AG04449 (cell line): ENCODE data around the gene DIAPH2.

ENCODE experiments used
- CTCF ChIA-PET: fragments of 350-600 bp; formaldehyde crosslinking; extraction: SDS; loops from one replicate; lab custom pipeline; 2021; ENCODE audit warnings: antibody characterized with exemption; lab: Yijun Ruan, JAX
- POLR2A ChIA-PET: fragments of 400-600, 350-600 bp; formaldehyde crosslinking; extraction: SDS; loops from one replicate; lab custom pipeline; 2020; ENCODE audit warnings: antibody characterized with exemption, inconsistent platforms; lab: Yijun Ruan, JAX
- DNase-seq: peaks from one replicate; pipeline ENCODE4 v3.0.0-alpha.2; 2010; ENCODE audit warnings: low read depth, low spot score
- H3K4me3 ChIP-seq: 2 replicates; pipeline ENCODE4 v1.5.1; 2011; ENCODE audit warnings: low read depth, mild to moderate bottlenecking, control low read depth, low read length
- TF ChIP-seq, protein P1 (sequence below): IDR thresholded peaks from one replicate; pipeline ENCODE4 v1.5.1; 2011; ENCODE audit warnings: mild to moderate bottlenecking, moderate library complexity, low read length, control low read depth, inconsistent platforms; ENCODE audit not compliant: insufficient read depth; ENCODE audit errors: missing control alignments

The DIAPH2 gene

DNA sequence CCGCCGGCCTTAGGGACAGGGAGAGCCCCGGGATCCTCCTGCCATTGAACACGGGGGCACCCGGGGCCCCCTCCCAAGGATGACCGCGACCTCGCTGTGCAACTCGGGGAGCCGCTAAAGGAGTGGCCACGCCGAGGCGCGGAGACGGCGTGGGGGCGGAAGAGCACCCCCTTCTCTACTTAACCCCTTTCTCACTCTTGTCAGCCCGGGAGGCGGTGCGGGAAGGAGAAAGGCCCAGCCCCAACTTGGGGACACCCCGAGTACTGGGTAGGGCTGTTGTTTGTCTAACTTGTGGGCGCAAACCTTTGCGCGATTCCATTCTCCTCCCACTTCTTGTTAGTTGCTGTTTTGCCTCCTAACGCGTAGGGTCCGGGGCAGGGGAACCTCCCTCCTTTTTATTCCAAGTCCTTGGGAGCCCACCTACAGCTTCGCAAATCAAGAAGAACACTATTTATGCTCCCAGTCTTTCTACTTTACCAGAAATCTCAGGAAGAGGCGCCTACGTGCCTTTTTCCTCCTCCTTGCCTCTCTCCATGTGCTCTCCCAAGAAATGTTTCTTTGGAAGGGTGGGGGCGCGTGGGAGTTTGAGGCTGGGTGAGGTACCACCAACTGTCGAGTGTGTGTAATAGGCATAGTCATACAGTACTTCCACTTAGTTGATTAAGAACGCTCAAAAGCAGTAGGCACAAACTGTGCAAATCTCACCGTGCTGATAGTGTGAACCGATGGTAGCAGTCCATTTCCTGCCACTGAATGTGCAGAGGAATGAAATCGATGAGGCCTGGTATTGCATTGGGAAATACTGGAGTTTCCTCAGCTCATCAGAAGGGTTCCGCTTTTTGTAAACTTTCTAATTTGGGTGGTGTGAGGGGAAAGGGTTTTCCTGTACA is 813 bp downstream of the DIAPH2 start:
- ChIA-PET CTCF (no interaction called here), POLR2A (no interaction called here)
- H3K4me3 ChIP-seq: peak overlapping the region; percentile 65
- TF ChIP-seq, protein P1, sequence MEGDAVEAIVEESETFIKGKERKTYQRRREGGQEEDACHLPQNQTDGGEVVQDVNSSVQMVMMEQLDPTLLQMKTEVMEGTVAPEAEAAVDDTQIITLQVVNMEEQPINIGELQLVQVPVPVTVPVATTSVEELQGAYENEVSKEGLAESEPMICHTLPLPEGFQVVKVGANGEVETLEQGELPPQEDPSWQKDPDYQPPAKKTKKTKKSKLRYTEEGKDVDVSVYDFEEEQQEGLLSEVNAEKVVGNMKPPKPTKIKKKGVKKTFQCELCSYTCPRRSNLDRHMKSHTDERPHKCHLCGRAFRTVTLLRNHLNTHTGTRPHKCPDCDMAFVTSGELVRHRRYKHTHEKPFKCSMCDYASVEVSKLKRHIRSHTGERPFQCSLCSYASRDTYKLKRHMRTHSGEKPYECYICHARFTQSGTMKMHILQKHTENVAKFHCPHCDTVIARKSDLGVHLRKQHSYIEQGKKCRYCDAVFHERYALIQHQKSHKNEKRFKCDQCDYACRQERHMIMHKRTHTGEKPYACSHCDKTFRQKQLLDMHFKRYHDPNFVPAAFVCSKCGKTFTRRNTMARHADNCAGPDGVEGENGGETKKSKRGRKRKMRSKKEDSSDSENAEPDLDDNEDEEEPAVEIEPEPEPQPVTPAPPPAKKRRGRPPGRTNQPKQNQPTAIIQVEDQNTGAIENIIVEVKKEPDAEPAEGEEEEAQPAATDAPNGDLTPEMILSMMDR: no peak
- DNase-seq: no peak

DNA sequence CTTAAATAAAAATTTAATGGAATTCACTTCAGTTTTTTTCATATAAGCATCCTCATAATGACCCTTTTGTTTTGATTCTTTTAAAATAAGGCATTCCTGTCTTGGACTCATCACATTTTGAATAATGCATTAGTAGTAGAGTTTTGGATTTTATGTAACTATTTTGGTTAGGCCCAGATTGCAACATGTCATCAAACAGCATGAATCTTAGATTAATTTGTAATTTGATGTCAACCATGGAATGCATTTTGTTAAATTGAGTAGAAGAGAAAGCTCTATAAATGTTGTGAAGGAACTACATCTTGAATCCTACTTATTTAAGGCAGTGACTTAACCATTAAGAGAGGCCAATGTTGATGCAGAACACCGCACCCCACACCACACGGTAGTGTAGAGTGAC is 3.1 kb downstream of the DIAPH2 start:
- ChIA-PET POLR2A (no interaction called here), CTCF (no interaction called here)
- TF ChIP-seq, protein P1: no peak
- H3K4me3 ChIP-seq: no peak overlapping the region
- no peak for DNase-seq

DNA sequence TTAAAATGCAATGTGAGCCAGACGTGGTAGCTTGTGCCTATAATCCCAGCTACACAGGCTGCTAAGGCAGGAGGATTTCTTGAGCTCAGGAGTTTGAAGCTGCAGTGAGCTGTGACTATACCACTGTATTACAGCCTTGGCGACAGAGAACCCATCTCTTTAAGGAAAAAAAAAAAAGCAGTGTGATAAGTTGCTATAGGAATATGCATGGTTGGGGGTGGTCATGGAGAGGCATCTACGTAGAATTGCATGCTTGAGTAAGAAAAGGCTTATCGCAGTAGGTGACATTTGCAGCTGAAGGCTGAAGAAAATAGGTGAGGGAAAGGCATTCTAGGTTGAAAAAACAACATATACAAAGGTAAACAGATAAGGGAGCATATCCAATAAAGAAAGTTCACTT is 4.1 kb downstream of the DIAPH2 start:
- POLR2A ChIA-PET: no interaction called here
- H3K4me3 ChIP-seq: no peak overlapping the region
- no peak for DNase-seq
- TF ChIP-seq, protein P1: no peak
- CTCF ChIA-PET: no interaction called here

DNA sequence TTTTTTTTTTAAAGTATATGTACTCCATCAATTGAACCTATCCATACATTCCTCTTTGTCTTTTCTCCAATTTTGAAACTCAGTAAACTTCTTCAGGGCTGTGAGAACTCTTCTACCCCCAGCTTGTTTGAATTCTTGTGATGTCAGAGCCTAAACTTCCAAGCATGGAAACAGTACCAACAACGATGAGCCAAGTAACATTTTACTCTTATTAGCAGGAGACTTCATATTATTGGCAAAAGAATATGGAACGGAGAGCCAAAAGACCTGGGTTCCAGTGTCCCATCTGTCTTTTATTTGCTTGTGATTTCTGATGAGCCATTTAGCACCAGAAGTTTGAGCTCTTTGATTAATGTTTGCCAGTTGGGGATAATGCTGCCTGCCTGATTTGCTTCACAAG is 5.3 kb downstream of the DIAPH2 start:
- POLR2A ChIA-PET: no interaction called here
- peak; percentile 9 for DNase-seq
- TF ChIP-seq, protein P1: no peak
- CTCF ChIA-PET: no interaction called here
- H3K4me3 ChIP-seq: no peak overlapping the region

DNA sequence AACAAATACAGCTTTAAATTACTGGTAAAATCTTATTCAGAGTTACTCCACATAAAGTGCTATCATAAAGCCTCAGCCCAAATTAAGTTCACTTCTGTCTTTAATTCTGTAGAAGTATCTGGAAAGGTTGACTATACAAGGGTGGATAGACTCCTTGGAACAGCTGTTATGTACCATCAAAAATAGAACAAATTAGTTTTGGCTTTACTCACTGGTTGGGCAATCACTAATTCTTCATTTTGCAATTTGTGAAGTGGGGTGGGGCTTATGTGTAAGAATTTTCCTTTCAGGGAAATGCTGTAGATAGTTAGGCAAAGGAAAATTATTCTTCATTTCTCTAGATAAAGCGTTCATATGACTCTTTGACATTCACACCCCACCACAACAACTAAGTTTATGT is 7.8 kb downstream of the DIAPH2 start:
- DNase-seq: no peak
- CTCF ChIA-PET: no interaction called here
- TF ChIP-seq, protein P1: no peak
- no peak overlapping the region for H3K4me3 ChIP-seq
- POLR2A ChIA-PET: no interaction called here

DNA sequence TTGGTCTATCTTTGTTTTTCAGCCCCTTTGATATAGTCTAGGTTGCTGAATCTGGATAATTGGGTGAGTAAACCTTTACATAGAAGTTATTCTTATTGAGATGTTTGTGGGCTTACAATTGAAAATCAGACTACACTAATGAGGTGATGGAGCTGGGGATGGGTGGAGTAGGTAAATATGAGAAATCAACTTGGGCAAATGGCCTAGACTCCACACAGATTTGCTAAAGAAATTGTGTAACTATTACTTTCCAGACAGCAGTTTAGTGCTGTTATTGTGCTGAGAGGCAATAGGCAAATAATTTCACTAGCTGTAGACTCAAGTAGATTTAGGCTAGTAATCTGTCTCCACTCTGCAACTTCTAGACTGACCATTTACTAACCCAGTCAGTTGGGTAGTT is 8.2 kb downstream of the DIAPH2 start:
- no peak overlapping the region for H3K4me3 ChIP-seq
- ChIA-PET POLR2A (no interaction called here), CTCF (no interaction called here)
- DNase-seq: no peak
- TF ChIP-seq, protein P1: no peak
